CD4-positive, alpha-beta T cell treated with Interleukin-6 at 100 ng/mL for 8 hours (primary cell): ENCODE results near the gene ZNF219.

Experiments
- DNase-seq: peaks from one replicate; pipeline ENCODE4 v3.0.0-alpha.2; 2020; ENCODE audit warnings: mixed read lengths, low spot score

The ZNF219 gene

GRCh38 chr14:21102521-21103410 lies 4.3 kb upstream of the ZNF219 start:
- no peak for DNase-seq

GRCh38 chr14:21101802-21102413 lies 3.5 kb upstream of the ZNF219 start:
- DNase-seq: no peak

DNA sequence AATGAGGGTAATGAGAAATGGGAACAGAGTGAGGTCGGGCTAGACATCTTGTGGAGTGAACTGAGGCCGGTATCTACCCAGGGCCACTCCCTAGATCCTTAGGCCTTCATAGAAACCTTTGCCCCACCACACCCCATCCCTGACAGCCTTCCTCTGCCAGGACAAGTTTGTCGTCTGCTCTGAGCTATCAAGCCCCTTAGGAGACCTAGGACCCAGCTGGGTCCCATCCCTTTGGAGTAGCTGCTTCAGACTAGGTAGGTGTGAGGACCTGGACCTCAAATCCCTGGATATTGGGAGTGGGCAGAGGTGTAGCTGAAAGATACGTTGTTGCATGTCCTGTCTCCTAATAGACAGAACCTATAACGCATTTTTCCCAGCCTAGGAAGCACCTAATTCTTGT lies 2.5 kb upstream of the ZNF219 start, which contains the start of gene TMEM253:
TSS of gene TMEM253 (plus strand) at position 136 of the 400 bp plus-strand sequence. CDS start 278 bp downstream, outside the sequence.
- DNase-seq: no peak

GRCh38 chr14:21099596-21099985 lies 1.1 kb upstream of the ZNF219 start:
- DNase-seq: no peak

DNA sequence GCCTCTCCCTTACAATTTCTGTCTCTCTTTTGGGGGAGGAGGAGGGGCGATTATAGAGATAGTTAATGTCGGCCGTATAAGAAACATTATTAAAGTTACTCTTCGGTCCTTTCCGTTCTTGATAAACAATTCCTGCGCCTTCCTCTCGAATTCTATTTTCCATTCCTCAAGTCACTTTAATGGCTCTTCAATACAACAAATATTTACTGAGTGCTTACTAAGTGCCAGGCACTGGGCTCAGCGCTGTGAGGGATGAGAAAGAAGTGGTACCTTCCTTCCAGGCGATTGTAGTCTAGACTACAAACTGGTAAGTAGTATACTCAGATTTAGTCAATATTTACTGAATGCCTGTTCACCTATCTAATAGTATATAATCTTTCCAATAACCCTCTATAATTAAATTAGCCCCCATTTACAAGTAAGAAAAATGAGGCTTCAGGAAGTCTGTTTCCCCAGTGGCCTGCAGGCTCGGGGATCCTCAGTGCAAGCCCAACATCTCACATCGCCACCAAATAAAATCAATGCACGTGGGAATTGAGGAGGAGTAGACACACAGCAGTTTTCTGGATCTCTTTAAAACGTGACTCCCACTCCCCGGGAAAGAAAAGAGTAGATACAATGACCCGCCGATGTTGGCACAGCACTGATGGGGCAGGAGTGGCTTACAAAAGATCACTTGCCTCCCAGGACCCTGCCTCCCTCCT lies 589 bp upstream of the ZNF219 start:
- DNase-seq: no peak

DNA sequence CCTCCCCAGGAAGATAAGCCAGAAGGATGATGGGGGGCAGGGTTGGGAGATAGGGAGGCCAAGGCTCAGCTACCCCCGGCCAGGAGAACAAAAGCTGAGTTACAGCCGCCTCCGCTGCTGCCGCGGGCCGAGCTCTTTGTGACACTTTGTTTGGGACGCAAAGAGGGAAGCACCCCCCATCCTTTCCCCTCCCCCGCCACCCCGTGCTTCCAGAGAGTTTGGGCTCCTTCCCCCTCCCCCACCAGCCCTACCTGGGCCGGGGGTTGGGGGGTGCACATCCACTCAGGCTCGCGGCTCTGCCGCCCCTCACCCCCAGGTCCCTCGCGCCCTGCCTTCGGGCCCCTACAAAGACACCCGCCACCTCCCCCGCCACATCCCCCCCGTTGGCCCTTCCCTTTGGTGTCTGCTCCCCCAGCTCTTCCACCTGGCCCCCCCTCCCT lies 799 bp downstream of the ZNF219 start:
- DNase-seq: no peak

DNA sequence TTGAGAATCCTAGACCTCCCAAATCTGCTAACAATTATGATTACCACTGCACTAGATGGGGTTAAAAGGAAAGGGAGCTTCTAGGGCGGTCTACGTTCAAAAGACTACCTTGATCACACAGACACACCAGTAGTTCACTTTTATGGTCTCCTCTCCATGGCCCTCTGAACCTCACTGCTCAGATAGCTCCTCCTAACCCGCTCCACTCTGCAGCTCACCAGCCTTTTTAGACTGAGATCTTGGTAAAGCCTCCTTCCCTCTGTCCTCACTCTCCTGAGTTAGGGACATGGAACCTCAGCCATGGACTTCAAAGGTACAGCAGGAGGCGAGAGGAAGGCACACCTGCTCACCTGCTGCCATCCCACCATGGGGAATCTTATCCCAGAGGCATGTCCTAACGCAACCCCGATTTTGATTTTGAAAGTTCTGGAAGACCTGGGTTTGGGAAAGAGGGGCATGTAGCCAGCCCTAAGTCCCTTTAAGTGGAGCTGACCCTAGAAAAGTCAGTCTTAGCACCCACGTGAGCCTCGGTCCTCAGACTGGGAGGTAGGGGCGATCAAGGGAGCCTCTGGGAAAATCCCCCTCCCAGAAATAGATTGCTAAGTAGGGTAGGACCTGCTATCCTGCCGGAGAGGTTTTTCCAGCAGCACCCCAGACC lies 1.3 kb downstream of the ZNF219 start:
- DNase-seq: no peak

- no peak for DNase-seq
These were observed 2.0 kb downstream of the ZNF219 start for GRCh38 chr14:21096438-21096837.

- no peak for DNase-seq
These were observed 2.8 kb downstream of the ZNF219 start for GRCh38 chr14:21095430-21096205.

DNA sequence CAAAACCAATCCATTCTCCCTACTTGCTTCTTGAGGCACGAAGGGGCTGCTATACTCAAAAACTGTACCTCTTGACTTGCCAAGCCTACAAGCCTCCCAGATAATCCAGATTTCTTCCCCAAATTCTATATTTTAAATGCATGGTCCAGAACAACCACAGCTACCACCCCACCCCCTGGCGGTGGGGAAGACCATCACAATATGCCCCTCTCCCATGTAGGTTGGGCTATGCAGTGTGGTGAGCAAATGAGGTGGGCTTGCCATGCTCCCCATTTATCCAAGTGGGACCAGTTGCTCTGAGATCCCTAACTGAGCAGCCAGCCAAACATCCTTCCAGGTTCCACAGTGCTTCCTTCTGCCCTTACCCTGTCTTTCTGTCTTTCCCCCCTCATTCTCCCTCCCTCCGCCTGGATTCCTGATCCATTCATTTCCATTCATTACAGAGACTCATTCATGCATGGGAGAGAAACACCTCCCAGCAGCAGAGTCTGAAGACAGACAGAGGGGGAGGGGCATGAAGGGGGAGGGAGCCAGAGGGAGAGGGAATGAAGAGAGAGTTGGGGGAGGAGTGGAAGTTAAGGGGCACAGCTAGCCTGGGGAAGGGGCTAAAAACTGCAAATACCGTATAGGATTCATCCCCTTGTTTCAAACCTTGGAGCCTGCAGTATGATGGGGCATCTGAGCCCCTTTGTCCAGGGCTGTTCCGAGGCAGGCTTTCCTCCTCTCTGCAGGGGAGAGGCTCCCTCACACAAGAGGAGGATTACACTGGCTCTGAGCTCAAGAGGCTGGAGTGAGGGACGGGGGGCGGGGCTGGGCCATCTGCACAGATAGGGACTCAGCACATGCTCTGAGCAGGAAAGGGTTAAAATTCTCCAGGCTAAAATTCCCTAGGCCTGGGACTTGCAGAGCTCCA lies 4.4 kb downstream of the ZNF219 start:
- no peak for DNase-seq

GRCh38 chr14:21093018-21093417 lies 5.4 kb downstream of the ZNF219 start:
- DNase-seq: no peak

- peak; percentile 88 for DNase-seq
These were observed 6.0 kb downstream of the ZNF219 start for GRCh38 chr14:21092273-21093011.

- no peak for DNase-seq
These were observed 6.6 kb downstream of the ZNF219 start for GRCh38 chr14:21091821-21092272.

DNA sequence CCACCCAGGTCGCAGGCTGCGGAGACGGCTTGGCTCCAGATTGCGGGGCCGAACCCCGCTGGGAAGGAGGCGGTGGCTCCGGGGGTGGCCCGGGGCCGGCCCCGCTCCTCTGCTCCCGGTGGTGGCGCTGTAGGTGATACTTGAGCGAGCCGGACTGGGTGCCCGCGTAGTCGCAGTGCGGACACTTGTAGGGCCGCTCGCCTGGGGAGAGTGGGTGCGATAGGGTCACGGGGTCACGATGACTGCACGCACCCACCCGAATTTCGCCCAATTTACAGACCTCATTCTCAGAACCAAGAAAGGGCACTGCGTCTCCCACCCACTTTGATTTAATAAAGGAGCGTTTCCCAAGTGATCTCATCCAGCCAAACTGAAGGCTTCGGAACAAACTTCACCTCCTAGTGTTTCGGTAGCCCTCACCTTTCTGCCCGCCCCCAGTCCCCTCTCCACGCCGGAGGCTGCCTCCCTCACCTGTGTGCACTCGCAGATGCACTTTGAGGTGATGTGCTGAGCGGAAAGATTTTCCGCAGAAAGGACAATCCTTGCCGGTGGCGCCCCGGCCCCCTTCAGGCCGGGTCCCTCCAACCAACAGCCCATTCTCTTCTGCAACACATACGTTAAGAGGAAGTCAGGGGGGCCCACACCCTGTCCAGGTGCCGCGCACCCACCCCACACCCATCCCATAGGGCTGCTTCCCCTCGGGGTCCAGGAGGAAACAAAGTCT lies 7.4 kb downstream of the ZNF219 start:
- no peak for DNase-seq

DNA sequence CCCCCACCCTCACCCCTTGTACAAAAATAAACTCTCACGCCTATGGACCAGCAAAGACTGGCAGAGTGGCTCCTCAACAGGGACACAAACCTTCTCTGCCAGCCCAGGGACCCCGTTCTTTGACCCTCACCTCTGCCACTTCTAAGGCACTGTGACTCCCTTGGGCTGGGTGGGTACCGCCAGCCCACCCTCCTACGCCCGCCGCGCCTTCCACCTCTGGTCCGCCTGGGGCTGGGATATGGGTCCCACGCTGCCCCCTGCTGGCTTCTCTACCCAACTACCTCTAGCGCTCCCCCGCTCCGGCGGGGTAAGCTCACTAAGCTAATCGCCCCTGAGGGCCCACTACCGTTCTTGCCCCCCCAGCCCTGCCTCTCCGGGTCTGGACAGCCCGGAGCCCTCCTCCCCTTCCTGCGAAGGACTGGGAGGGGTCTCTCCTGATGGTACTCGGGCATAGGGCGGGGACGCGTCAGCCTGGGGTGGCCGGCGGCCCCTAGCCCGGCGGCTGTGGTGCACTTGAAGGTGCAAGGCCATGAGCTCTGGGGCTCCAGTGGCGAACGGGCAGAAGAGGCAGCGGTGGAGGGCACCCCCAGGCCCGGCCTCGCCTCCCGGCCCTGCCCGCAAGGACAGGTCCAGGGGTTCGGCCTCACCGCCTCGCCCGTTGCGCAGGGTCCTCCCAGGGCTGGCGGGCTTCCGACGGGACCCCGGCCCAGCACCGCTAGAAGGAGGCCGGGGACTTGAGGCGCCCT lies 8.1 kb downstream of the ZNF219 start:
- DNase-seq: no peak

DNA sequence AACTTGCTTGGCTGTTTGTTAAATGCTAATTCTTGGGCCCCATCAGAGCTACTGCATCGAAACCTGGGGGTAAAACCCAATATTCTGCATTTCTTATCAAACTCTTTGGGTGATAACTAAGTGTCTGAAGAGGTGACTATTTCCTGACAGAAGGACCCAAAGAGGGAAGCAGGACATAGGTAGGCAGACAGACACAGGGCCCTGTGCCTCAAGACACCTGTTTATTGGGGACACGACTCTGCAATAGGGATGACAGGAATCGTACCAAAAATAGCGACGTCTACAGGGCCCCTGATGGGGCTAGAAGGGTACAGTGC lies 8.6 kb downstream of the ZNF219 start:
- no peak for DNase-seq

DNA sequence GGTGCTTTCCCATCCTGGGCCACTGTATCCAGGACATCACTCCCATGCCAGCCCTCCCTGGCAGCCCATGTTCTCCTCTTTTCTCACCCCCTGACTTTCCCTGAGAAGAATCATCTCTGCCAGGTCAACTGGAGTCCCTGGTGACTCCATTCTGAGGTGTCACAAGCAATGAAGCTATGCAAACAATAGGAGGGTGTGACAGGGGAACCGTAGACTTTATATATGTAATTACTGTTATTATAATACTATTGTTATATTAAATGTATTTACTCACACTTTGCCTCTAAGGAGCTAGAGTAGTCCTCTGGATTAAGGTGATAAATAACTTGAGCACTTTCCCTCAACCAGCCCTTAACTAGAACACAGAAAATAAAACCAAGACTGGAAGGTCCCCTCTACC lies 9.2 kb downstream of the ZNF219 start:
- no peak for DNase-seq

DNA sequence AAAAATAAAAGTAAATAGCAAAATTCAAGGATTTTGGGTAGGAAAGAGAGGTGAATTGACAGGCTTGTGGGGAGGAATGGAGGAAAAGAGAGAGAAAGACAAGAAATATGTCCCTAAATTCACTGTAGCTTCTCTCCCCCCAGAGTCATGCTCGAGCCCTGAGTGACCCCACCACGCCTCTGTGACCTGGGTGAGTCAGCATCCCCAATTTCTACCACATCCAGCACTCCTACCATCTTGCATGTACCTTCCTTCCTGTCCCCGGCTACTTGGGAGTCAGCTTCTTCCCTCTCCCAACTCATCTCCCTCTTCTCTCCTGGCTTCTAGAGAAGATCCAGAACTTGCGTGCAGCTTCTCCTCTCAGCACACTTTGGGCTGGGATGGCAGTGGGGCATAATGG lies 9.8 kb downstream of the ZNF219 start:
- no peak for DNase-seq
